HG02798 (cell line): ENCODE measurements around the gene SLC15A3.

Experiments
- ATAC-seq: cut with Tn5 transposase; IDR thresholded peaks from one replicate; pipeline ENCODE4 v1.9.1; 2021; ENCODE audit warnings: mild to moderate bottlenecking; ENCODE audit not compliant: unreplicated experiment, poor library complexity

SLC15A3 gene

DNA sequence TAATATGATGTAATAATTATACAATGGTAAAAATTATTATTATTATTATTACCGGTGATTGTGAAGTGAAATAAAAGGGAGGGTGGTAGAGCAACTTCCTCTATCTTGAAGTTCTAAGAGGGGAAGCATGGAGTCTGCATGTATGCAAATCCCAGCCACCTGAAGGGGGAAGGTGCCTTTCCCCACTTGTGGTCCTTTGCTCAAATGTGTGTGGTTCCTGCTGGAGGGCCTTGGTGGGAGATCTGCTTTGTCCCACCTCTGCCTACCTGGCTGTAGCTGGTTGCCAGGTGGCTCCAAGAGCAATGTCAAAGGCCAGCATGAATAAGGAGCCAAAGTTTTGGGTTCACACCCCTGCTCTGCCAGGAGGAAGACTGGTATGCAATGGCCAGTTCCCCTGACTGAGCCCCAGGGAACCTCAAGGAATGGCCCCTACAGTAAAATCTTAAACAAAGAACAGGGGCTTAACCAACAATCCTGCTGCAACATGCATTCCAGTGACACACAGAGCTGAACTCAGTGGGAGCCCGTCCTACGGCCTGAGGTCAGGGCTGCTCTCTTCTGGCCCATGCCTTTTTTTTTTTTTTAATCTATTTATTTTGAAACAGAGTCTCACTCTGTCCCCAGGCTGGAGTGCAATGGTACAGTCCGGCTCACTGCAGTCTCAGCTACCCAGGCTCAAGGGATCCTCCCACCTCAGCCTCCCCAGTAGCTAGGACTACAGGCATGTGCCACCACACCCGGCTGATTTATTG is 19.2 kb downstream of the SLC15A3 start:
- no peak for ATAC-seq

DNA sequence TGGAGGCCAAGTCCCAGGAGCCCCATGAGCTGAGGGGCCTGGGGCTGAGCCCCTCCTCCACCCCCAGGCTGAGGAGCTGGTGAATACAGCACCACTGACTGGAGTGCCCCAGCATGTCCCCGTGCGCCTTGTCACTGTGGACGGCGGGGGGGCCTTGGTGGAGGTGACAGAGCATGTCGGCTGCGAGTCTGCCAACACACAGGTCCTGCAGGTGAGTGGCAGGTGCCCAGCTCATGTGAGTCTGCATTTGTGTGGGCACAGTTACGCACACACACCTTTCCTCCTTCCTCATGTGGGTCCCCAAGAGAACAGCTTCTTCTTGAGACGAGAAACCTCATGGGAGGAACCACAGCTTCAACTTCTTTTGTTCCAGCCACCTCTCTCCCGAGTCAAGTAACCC is 20.1 kb downstream of the SLC15A3 start:
- ATAC-seq = no peak

DNA sequence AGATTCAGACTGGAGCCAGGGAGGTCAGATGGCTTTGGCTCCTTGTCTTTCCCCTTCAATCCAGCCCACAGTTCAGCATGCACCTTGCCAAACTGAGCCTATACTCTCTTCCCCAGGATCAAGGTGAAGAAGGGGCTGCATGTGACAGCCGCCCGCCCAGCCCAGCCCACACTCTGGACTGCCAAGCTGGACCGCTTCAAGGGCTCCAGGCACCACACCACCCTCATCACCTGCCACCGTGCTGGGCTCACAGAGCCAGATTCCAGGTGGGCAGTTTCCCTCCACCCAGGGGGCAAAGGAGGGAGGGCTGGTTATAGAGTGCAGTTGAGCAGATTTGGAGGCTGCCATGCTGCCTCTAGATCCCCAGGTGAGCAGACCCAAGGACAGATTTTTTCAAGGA is 21.6 kb downstream of the SLC15A3 start:
- ATAC-seq = no peak

DNA sequence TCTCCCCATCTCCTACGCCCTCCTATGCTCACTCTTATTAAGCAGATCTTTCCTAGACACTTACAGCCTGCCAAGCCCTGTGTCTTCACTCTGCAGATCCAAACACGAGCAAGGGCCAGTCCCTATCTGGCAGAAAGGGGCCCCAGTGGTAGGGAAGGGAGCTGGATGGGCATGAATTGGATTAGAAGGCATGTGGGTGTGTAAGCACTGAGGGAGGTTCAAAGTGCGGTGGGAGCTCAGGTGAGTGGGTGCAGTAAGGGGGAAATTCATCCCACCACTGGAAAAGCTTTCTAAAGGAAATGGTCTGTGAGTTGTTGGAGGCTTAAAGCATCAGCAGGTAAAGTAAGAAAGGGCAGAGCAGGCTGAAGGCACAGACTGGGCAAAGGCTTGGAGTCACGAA is 22.2 kb downstream of the SLC15A3 start:
- no peak for ATAC-seq

DNA sequence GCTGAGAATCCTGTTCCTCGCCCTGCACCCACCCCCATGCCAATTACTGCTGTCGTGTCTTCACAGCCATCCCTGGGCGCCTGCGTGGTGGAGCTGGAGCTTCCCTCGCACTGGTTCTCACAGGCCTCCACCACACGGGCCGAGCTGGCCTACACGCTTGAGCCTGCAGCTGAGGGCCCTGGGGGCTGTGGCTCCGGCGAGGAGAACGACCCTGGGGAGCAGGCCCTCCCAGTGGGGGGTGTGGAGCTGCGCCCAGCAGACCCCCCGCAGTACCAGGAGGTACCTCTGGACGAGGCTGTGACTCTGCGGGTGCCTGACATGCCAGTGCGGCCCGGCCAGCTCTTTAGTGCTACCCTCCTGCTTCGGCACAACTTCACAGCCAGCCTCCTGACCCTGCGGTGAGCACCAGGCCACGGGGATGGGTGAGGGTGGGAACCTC is 23.4 kb downstream of the SLC15A3 start:
- no peak for ATAC-seq

DNA sequence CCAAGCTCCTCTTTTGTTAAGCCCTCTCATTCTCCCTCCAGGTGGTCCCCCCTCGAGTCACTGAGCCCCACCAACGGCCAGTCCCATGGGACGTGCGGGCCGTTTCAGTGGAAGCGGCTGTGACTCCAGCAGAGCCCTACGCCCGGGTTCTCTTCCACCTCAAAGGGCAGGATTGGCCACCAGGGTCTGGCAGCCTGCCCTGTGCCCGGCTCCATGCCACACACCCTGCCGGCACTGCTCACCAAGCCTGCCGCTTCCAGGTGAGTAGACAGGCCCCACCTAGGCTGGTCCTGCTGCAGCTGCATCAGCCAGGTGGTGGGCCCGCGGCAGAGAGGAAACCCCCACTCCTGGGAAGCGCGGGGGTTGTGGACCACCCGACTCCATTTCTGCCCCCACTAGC is 24.4 kb downstream of the SLC15A3 start:
- no peak for ATAC-seq

DNA sequence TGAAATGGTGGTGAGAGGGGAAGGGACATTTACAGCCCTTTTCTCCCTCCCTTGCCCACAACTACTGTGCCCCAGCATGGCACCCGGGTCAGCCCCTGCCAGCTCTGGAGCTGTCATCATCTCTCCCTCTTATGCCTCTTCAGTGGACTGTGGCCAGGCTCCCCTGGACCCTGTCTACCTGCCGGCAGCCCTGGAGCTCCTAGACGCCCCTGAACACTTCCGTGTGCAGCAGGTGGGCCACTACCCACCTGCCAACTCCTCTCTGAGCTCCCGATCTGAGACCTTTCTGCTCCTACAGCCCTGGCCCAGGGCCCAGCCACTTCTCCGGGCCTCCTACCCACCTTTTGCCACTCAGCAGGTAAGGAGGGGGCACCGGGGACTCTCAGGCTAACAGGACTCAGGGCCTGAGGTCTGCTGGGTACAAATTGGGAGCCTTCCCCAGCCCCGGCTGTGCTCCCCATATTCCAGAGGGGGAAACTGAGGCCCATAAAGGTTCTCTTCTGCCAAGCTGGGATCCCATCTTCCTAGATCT is 24.8 kb downstream of the SLC15A3 start:
- no peak for ATAC-seq

DNA sequence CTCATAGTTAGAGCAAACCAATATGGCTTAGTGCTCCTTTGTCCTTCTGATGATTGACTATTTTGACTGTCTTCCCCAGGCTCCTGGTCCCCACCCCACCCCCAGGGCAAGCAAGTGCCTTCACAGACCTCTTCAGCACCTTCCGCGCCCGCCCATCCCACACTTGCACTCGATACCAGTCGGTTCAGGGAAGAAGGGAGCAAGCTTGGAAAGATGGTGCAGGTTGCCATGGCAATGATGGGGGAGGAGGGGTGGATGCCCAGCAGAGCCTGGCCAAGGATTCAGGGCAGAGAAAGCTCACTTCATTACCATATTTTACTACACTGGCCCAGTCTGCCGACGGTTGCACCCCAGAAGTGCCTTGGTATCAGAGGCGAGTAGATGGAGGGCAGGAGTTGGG is 25.5 kb downstream of the SLC15A3 start:
- no peak for ATAC-seq

DNA sequence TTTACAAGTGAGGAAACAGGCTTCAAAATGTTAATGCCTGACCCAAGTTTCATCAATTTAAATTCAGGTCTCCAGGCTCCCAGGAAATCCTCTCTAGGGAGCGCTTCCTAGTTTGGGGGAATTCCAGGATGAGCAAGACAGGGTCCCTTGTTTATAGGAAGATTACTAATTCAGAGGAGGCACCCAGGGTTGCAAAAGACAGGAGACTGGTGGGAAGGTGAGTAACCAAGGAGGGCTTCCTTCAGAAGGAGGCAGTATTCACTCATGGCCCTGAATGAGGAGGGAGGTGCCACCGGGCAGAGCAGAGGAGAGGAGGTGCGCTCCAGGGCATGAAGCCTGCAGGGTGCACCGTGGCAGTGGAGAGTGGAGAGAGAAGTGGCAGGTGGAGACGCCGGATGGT is 26.1 kb downstream of the SLC15A3 start:
- no peak for ATAC-seq

DNA sequence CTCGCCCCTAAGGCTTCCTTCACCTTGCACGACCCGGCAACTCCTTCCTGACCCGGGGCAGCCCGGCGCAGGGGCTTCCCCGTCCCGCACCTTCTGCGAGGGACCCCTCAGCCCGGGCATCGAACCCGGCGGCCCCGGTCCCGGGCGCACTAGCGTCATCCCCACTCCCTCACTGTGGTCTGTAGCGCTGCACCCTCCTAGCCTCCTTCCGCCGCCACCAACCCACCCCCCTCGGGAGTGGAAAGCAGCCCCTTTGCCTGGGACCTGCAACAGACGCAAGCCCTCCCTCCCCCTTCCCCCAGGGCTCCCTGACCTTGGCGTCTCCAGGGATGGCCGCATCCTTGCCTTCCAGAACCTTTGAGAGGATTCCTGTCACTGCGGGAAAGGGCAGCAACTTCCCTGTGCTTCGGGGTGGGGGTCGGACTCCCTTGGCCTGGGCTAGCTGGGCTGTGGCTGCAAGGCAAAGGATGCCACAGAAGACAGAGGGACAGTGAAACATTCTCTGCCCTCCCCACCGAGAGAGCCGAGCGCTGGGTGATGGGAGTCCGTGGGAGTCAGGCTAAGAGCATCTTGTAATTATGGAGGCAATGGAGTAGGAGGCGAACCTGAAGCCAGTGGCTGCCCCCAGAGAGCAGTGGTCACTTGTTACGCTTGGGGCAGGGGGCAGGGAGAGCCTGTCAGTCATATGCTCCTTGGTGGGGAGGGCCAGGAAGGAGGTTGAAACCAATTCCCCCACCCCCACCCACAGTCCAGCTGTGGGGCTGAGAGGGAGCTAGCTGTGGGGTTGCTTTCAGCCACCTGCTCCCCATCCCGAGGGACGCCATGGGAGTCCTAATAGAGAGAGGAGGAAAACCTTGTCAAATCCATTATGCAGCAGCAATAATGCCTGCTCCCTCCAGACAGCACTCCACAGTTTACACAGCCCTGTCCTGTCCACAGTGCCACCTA is 26.8 kb downstream of the SLC15A3 start:
- ATAC-seq = no peak

DNA sequence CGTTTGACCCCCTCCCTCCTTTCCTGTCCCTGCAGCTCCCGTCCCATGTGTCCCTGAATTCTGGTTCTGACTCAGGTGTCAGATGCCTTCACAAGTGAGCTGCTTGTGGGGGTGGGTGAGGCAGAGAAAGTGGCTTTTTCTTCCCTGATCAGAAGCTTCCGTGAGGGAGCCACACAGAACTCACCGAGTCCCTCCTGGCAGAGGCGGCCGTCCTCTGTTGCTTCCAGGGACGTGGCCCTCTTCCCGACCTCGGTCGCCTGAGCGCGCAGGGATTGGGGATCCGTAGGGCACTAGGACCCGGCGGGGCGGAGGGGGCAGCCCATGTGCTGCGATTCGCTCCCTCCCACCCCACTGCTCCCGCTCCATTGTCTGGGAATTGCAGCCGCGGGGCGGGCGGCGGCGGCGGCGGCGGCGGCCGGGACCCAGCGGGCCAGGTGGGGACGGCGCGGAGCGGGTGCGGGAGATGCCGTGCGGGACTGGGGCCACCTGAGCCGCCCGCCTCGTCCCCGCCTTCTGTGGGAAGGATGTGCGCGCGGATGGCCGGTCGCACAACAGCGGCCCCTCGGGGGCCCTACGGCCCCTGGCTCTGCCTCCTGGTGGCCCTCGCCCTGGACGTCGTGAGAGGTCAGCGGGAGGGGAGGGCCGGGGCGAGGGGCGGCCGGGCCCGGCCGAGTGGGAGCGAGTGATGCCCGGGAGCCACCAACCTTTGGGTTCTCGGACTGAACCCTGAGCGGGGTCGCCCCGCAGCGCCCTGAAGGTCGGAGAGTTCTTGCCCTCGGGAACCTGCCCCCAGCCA is 27.7 kb downstream of the SLC15A3 start, which contains the start of gene TMEM132A:
TSS of gene TMEM132A (plus strand) at position 351 of the 796 bp plus-strand sequence. CDS start at position 525, 174 bp downstream.
- no peak for ATAC-seq

DNA sequence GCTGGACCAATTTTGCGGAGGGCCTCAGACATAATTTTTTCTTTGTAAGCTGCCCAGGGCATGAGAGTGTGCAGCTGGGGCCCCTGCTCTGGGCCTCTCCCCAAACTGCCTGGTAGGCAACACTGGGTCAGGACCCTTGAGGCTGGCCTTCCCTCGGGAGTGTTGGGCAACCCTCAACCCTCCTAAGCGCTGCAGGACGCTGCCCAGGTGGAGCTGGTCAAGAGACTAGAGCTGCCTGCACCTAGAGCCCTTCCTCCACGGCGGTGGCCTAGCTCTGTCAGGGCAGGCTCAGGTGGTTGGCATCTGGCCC is 28.2 kb downstream of the SLC15A3 start:
- ATAC-seq = no peak

DNA sequence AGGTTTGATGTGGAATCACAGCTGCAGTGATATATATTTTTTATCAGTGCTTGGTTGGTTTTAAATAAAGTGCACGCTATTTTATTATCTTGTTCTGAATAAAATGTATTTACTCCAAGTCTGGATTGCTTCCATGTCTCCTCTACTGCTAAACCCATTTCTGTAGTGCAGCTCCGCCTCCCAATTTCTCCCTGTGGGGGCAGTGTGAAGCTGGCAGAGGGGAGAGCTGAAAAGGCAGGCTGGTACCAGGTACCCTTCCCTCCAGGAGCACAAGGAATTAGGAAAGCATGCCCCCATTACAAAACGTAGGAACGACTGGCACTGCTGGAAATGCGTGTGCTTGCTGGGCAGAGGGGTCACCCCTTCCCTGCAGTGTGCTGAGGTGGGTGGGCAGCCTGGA is 28.6 kb downstream of the SLC15A3 start:
- no peak for ATAC-seq

DNA sequence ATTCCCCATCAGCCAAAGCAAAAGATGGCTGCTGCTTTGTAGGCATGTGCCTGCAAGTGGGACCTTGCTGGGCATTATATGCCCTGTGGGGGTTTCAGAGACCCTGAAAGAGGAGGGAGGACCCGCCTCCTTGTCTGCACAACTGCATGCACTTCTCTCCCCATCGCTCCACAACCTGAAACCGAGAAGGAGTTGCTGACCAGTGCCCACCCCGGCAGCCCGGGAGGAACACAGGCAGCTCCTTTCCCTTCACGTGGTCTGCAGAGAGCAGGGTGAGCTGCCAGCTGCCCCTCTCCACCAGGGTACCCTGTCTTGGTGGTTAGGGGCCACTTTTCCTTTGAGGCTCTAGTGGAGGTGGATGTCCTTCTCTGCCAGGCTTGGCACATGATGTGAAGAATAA is 29.1 kb downstream of the SLC15A3 start:
- ATAC-seq = no peak

DNA sequence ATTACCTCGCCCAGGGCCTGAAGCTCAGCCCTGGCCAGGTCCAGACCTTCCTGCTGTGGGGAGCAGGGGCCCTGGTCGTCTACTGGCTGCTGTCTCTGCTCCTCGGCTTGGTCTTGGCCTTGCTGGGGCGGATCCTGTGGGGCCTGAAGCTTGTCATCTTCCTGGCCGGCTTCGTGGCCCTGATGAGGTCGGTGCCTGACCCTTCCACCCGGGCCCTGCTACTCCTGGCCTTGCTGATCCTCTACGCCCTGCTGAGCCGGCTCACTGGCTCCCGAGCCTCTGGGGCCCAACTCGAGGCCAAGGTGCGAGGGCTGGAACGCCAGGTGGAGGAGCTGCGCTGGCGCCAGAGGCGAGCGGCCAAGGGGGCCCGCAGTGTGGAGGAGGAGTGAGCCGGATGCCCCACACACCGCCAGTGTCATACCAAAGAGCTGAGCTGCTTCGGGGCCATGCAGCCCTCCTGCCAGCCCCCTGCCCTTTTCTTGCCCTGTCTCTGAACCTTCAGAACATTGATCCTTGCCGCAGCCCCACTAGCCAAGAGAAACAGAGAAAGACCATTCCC is 30.1 kb downstream of the SLC15A3 start:
- ATAC-seq = no peak

DNA sequence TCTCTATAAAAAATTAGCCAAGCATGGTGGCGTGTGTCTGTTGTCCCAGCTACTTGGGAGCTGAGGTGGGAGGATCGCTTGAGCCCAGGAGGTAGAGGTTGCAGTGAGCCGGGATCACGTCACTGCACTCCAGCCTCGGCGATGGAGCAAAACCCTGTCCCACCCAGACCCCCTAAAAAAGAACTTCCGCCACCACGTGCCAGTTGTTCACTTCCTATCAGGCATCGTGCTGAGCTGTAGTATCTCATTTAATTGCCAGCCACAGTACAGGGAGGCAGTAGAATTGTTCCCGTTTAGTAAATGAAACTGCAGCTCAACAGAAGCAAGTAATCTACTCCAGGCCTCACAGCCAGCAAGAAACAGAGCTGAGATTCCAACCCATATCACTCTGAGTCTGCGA is 30.7 kb downstream of the SLC15A3 start:
- ATAC-seq = no peak

DNA sequence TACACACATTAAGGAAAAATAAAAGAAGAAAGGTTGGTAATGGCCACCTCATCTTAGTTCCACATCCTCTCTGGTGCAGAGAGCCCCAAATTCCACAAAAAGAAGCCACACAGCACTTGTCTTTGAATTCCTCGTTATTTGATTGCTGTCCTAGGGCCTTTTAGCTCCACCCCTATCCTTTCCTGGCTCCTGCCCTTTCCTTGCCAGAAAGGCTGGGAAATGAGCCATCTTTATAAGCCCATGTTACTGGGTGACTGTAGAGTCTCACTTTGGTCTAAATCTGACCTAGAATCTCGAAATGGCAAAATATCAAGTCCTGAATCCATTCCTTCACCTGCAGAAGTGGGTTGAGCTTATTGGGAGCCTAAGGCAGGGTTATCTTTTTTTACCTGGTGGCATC is 32.0 kb downstream of the SLC15A3 start:
- no peak for ATAC-seq

DNA sequence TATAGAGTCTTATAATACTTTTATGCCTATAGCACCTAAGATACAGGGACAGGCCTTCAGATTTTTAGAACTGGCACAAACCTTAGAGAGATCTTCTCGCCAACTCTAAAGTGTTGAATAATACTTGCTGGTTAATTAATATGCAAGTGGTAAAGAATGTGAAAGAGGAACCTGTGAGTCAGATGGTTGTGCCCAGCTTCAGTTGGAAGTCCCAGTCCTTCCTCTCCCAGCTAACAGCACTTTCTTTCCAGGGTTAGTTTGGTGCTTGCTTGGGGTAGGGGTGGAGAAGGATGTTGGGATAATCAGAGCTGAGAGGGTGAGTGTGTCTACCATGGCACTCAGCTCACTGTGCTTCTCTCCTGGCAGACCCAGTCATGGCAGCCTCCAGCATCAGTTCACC is 32.7 kb downstream of the SLC15A3 start:
- no peak for ATAC-seq

DNA sequence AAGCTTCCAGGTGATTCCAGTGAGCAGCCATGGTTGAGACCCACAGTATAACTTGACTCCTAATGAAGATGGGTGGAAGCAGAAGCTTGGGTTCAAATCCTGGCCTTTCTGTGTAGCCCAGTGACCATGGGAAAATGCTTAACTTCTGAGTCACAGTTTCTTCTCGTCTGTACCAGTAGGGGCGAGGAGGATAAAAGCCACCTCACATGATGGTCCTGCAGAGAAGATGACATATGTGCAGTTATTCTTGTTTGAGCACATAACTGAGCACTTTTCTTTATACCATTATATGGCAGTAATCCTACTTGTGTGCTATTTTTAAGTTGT is 33.1 kb downstream of the SLC15A3 start:
- ATAC-seq = no peak

DNA sequence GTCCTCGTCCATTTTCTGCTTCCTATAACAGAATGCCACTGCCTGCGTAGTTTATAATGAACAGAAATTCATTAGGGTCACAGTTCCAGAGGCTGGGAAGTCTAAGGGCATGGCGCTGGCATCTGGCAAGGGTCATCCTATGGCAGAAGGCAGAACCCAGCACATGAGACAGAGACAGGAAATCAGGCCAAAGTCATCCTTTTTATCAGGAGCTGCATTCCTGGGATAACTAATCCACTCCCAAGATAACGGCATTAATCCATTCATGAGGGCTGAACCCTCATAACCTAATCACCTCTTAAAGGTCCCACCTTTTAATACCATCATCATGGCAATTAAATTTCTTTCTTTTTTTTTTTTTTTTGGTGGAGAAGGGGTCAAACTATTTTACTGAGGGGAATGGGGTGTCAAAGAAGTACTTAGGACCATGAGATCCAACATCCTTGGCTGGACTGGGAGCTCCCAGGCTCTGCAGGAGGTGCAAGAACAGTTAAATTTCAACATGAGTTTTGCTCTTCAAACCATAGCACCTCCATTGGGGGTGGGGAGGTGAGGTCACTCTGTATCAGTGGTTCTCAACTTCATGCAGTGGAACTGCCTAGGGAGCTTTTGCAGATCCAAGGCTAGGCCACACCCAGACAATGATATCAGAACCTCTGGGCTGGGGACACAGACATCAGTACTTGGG is 33.6 kb downstream of the SLC15A3 start:
- no peak for ATAC-seq
